Nucleus accumbens (tissue), 56 donors: ENCODE results near the gene NAGK.
"Not testable (repeated sequence)": the region's sequence is repeated elsewhere in the genome, so short reads cannot be mapped to it uniquely, and the experiment has no call there.

Experiments
- DNase-seq, 56 donors: peaks; one replicate each; lab custom pipeline; 2025; lab: John Stamatoyannopoulos, UW

Gene NAGK

GRCh38 chr2:71102981-71103681 is 34.7 kb downstream of the NAGK start:
- DNase-seq, result no peak

- no peak for DNase-seq
Measured at GRCh38 chr2:71103809-71104208, 35.4 kb downstream of the NAGK start.

- DNase-seq, result not testable (repeated sequence)
Measured at GRCh38 chr2:71106463-71106862, 38.0 kb downstream of the NAGK start.

- DNase-seq, result no peak
Measured at GRCh38 chr2:71108091-71108490, 39.6 kb downstream of the NAGK start.

GRCh38 chr2:71113843-71114242 is 45.4 kb downstream of the NAGK start:
- no peak for DNase-seq

- no peak for DNase-seq
Measured at GRCh38 chr2:71117063-71117462, 48.6 kb downstream of the NAGK start.

- DNase-seq, result no peak
Measured at GRCh38 chr2:71120195-71120594, 51.7 kb downstream of the NAGK start.

GRCh38 chr2:71121479-71121878 is 53.0 kb downstream of the NAGK start:
- no peak for DNase-seq

- no peak for DNase-seq
Measured at GRCh38 chr2:71122387-71123298, 54.2 kb downstream of the NAGK start.

- no peak for DNase-seq
Measured at GRCh38 chr2:71125506-71126294, 57.3 kb downstream of the NAGK start.

- no peak for DNase-seq
Measured at GRCh38 chr2:71126957-71127356, 58.5 kb downstream of the NAGK start.
